Measurements from ENCODE around the gene SRP68. TPM values are rescaled to one million over a fixed set of nuclear protein-coding genes. Genes with fewer than 3 reads are reported as not detected.

The SRP68 gene
- total and polyA plus RNA-seq, 4 donors: 17.7 to 36.7 (median 28.7) TPM

DNA sequence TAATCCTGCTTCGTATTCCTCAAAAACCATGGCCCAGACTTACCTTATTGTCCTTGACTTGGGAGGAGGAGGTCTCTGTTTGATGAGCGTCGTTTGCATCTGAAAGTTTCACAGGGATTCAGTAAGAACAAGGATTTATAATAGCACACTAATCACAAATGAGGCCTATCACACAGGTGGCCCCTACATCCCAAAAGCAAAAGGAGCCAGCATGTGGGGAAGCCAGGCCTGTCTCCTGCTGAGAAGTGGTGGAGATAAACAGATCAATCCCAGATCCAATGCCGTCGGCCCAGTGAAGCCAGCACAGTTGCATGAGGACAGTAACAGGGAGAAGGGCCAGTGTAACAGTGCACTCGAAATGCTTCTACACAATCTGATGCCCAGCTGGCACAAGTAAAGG, 31.9 kb downstream of the SRP68 start:
- Histone ChIP-seq H3K27ac (ENCODE audit: low read depth in 1 of 2, low read length in 2 of 2) (no peak overlapping the region), H3K4me1 (ENCODE audit: control insufficient read depth in 4 of 4, insufficient read depth in 4 of 4, low read length in 3 of 4) (peaks cover 0 to 2% (median 0%) of the 10 kb centered on the region in 4 donors), H3K9ac (ENCODE audit: low read depth in 1 of 2, low read length in 2 of 2) (no peak overlapping the region), H3K4me3 (ENCODE audit: low read depth in 1 of 3, low read length in 3 of 3) (no peak overlapping the region), H3K27me3 (ENCODE audit: control insufficient read depth in 4 of 4, insufficient read depth in 4 of 4, low read length in 3 of 4) (no peaks in the 10 kb centered on the region), H3K9me3 (ENCODE audit: control insufficient read depth in 4 of 4, low read length in 3 of 4) (no peaks in the 10 kb centered on the region), H3K36me3 (ENCODE audit: control insufficient read depth in 4 of 4, insufficient read depth in 3 of 4, low read depth in 1 of 4, low read length in 3 of 4) (peaks cover 20 to 71% (median 61%) of the 10 kb centered on the region in 4 donors)
- 81% methylated on average over 6 of the region's 6 CpGs for WGBS
- TF ChIP-seq, protein P1, sequence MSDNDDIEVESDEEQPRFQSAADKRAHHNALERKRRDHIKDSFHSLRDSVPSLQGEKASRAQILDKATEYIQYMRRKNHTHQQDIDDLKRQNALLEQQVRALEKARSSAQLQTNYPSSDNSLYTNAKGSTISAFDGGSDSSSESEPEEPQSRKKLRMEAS (IDR thresholded peaks at IDR 0.05): no peak
- TF ChIP-seq TAF1 (conservative IDR thresholded peaks at IDR 0.05) (no peak), FOXA1 (IDR thresholded peaks at IDR 0.05) (no peak)
- no peak for DNase-seq (ENCODE audit: low spot score)

GRCh38 chr17:76039121-76039520, 33.2 kb downstream of the SRP68 start:
- H3K4me1 ChIP-seq (ENCODE audit: control insufficient read depth in 4 of 4, insufficient read depth in 4 of 4, low read length in 3 of 4): peaks cover 0 to 2% (median 0%) of the 10 kb centered on the region in 4 donors
- no peak overlapping the region for H3K27ac ChIP-seq (ENCODE audit: low read depth in 1 of 2, low read length in 2 of 2)
- no peak for DNase-seq (ENCODE audit: low spot score)
- WGBS: 86% methylated on average over 6 of the region's 6 CpGs
- no peaks in the 10 kb centered on the region for H3K9me3 ChIP-seq (ENCODE audit: control insufficient read depth in 4 of 4, low read length in 3 of 4)
- no peaks in the 10 kb centered on the region for H3K27me3 ChIP-seq (ENCODE audit: control insufficient read depth in 4 of 4, insufficient read depth in 4 of 4, low read length in 3 of 4)
- H3K4me3 ChIP-seq (ENCODE audit: low read depth in 1 of 3, low read length in 3 of 3): no peak overlapping the region
- H3K36me3 ChIP-seq (ENCODE audit: control insufficient read depth in 4 of 4, insufficient read depth in 3 of 4, low read depth in 1 of 4, low read length in 3 of 4): peaks cover 14 to 59% (median 50%) of the 10 kb centered on the region in 4 donors
- H3K9ac ChIP-seq (ENCODE audit: low read depth in 1 of 2, low read length in 2 of 2): no peak overlapping the region
- TF ChIP-seq RXRA (IDR thresholded peaks at IDR 0.05) (no peak), FOXA2 (IDR thresholded peaks at IDR 0.05) (no peak), RAD21 (IDR thresholded peaks at IDR 0.05) (no peak), YY1 (IDR thresholded peaks at IDR 0.05) (no peak), EGR1 (IDR thresholded peaks at IDR 0.05; ENCODE audit: low read depth in 2 of 2) (no peak), FOXA1 (IDR thresholded peaks at IDR 0.05) (no peak), HNF4A (conservative IDR thresholded peaks at IDR 0.05) (no peak), NR2F2 (IDR thresholded peaks at IDR 0.05) (no peak), HNF4G (IDR thresholded peaks at IDR 0.05) (no peak), JUND (IDR thresholded peaks at IDR 0.05) (no peak), TAF1 (conservative IDR thresholded peaks at IDR 0.05) (no peak), GABPA (IDR thresholded peaks at IDR 0.05 in 1 of 2, conservative IDR thresholded peaks at IDR 0.05 in 1 of 2) (no peak)
- TF ChIP-seq, protein P2, sequence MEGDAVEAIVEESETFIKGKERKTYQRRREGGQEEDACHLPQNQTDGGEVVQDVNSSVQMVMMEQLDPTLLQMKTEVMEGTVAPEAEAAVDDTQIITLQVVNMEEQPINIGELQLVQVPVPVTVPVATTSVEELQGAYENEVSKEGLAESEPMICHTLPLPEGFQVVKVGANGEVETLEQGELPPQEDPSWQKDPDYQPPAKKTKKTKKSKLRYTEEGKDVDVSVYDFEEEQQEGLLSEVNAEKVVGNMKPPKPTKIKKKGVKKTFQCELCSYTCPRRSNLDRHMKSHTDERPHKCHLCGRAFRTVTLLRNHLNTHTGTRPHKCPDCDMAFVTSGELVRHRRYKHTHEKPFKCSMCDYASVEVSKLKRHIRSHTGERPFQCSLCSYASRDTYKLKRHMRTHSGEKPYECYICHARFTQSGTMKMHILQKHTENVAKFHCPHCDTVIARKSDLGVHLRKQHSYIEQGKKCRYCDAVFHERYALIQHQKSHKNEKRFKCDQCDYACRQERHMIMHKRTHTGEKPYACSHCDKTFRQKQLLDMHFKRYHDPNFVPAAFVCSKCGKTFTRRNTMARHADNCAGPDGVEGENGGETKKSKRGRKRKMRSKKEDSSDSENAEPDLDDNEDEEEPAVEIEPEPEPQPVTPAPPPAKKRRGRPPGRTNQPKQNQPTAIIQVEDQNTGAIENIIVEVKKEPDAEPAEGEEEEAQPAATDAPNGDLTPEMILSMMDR (IDR thresholded peaks at IDR 0.05; ENCODE audit: low read depth, low read length, missing input control): no peak
- TF ChIP-seq, protein P3, sequence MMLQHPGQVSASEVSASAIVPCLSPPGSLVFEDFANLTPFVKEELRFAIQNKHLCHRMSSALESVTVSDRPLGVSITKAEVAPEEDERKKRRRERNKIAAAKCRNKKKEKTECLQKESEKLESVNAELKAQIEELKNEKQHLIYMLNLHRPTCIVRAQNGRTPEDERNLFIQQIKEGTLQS (IDR thresholded peaks at IDR 0.05): no peak
- TF ChIP-seq, protein P1 (IDR thresholded peaks at IDR 0.05): no peak
- TF ChIP-seq, protein P4, sequence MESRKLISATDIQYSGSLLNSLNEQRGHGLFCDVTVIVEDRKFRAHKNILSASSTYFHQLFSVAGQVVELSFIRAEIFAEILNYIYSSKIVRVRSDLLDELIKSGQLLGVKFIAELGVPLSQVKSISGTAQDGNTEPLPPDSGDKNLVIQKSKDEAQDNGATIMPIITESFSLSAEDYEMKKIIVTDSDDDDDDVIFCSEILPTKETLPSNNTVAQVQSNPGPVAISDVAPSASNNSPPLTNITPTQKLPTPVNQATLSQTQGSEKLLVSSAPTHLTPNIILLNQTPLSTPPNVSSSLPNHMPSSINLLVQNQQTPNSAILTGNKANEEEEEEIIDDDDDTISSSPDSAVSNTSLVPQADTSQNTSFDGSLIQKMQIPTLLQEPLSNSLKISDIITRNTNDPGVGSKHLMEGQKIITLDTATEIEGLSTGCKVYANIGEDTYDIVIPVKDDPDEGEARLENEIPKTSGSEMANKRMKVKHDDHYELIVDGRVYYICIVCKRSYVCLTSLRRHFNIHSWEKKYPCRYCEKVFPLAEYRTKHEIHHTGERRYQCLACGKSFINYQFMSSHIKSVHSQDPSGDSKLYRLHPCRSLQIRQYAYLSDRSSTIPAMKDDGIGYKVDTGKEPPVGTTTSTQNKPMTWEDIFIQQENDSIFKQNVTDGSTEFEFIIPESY (IDR thresholded peaks at IDR 0.05): no peak
